SIG-M5 treated with dmso at 0.1 percent for 504 hours (cell line): ENCODE measurements around the gene KLHDC10.
"Not testable (repeated sequence)": the region's sequence is repeated elsewhere in the genome, so short reads cannot be mapped to it uniquely, and the experiment has no call there.

Experiments used
- DNase-seq: peaks from one replicate; lab custom pipeline; 2025; ENCODE audit not compliant: unreplicated experiment; lab: John Stamatoyannopoulos, UW

The KLHDC10 gene

GRCh38 chr7:130139193-130139960, 69.0 kb downstream of the KLHDC10 start:
- no peak for DNase-seq

GRCh38 chr7:130140551-130141160, 70.3 kb downstream of the KLHDC10 start:
- DNase-seq, result no peak

- no peak for DNase-seq
Observed at GRCh38 chr7:130141161-130141883, 71.0 kb downstream of the KLHDC10 start.

- DNase-seq, result no peak
Observed at GRCh38 chr7:130141884-130142653, 71.7 kb downstream of the KLHDC10 start.

- DNase-seq, result no peak
Observed at GRCh38 chr7:130142654-130143333, 72.5 kb downstream of the KLHDC10 start.

GRCh38 chr7:130143334-130143732, 73.0 kb downstream of the KLHDC10 start:
- no peak for DNase-seq

GRCh38 chr7:130143986-130144311, 73.6 kb downstream of the KLHDC10 start:
- DNase-seq, result no peak

GRCh38 chr7:130144312-130145171, 74.2 kb downstream of the KLHDC10 start:
- DNase-seq, result no peak

- no peak for DNase-seq
Observed at GRCh38 chr7:130145424-130146100, 75.2 kb downstream of the KLHDC10 start.

- DNase-seq, result not testable (repeated sequence)
Observed at GRCh38 chr7:130146142-130146541, 75.8 kb downstream of the KLHDC10 start.

GRCh38 chr7:130146693-130147405, 76.5 kb downstream of the KLHDC10 start:
- DNase-seq, result no peak

- DNase-seq, result no peak
Observed at GRCh38 chr7:130147710-130148325, 77.5 kb downstream of the KLHDC10 start.

- DNase-seq, result no peak
Observed at GRCh38 chr7:130148561-130148960, 78.2 kb downstream of the KLHDC10 start.

- DNase-seq, result no peak
Observed at GRCh38 chr7:130149281-130150139, 79.2 kb downstream of the KLHDC10 start.

GRCh38 chr7:130150587-130150986, 80.3 kb downstream of the KLHDC10 start:
- DNase-seq, result no peak

GRCh38 chr7:130151591-130152492, 81.5 kb downstream of the KLHDC10 start:
- DNase-seq, result peak; percentile 8
